DMS 273 (cell line): ENCODE measurements around the gene MVB12B.
A peak's percentile ranks its signal among the peaks of the same experiment; 100 is the strongest.

Source experiments
- DNase-seq: peaks from one replicate; lab custom pipeline; 2025; ENCODE audit not compliant: unreplicated experiment; lab: John Stamatoyannopoulos, UW

The MVB12B gene

GRCh38 chr9:126302730-126303129, 23.9 kb upstream of the MVB12B start:
- no peak for DNase-seq

GRCh38 chr9:126303488-126303887, 23.1 kb upstream of the MVB12B start:
- peak; percentile 29 for DNase-seq

- DNase-seq, result no peak
Measured at GRCh38 chr9:126304207-126304970, 22.2 kb upstream of the MVB12B start.

GRCh38 chr9:126304971-126305320, 21.7 kb upstream of the MVB12B start:
- DNase-seq, result no peak

- no peak for DNase-seq
Measured at GRCh38 chr9:126306071-126306647, 20.5 kb upstream of the MVB12B start.

- DNase-seq, result peak; percentile 40
Measured at GRCh38 chr9:126307322-126308061, 19.1 kb upstream of the MVB12B start.

GRCh38 chr9:126309427-126310189, 17.0 kb upstream of the MVB12B start:
- DNase-seq, result no peak

- DNase-seq, result no peak
Measured at GRCh38 chr9:126312584-126313551, 13.8 kb upstream of the MVB12B start.

- DNase-seq, result no peak
Measured at GRCh38 chr9:126316085-126316655, 10.5 kb upstream of the MVB12B start.

- peak; percentile 19 for DNase-seq
Measured at GRCh38 chr9:126317513-126317912, 9.1 kb upstream of the MVB12B start.

GRCh38 chr9:126318858-126319257, 7.8 kb upstream of the MVB12B start:
- no peak for DNase-seq

GRCh38 chr9:126319671-126320070, 7.0 kb upstream of the MVB12B start:
- DNase-seq, result no peak

GRCh38 chr9:126320158-126320922, 6.3 kb upstream of the MVB12B start:
- DNase-seq, result no peak

- DNase-seq, result no peak
Measured at GRCh38 chr9:126321742-126322141, 4.9 kb upstream of the MVB12B start.

- no peak for DNase-seq
Measured at GRCh38 chr9:126325821-126326220, 808 bp upstream of the MVB12B start.

GRCh38 chr9:126327006-126327713, 531 bp downstream of the MVB12B start:
- peak; percentile 69 for DNase-seq

GRCh38 chr9:126327714-126328185, 1.1 kb downstream of the MVB12B start:
- peak; percentile 34 for DNase-seq

GRCh38 chr9:126328407-126328806, 1.8 kb downstream of the MVB12B start:
- DNase-seq, result no peak
